Gastrocnemius medialis (tissue), 4 donors: Measurements from ENCODE around the gene PARD6G.

Experiments used
- CTCF ChIP-seq, 5 experiments: fragments of 450-650 bp in 3 of 5; fragments of 200-600 bp in 2 of 5; sonication (generic) in 2 of 5; IDR thresholded peaks in 4 of 5; conservative IDR thresholded peaks in 1 of 5; 1 replicate in 4 of 5; 2 replicates in 1 of 5; pipeline ENCODE4 v1.5.1; 2016 to 2019; ENCODE audit warnings: antibody characterized with exemption in 5 of 5, mild to moderate bottlenecking in 3 of 5, moderate library complexity in 3 of 5
- POLR2A ChIP-seq, 2 donors: fragments of 450-650 bp; IDR thresholded peaks; one replicate each; pipeline ENCODE4 v1.6.1; 2017; ENCODE audit warnings: antibody characterized with exemption in 2 of 2, mild to moderate bottlenecking in 2 of 2, moderate library complexity in 2 of 2

- TF ChIP-seq CTCF (IDR thresholded peaks at IDR 0.05 in 4 of 5, conservative IDR thresholded peaks at IDR 0.05 in 1 of 5): no peak
- no peak for TF ChIP-seq POLR2A (IDR thresholded peaks at IDR 0.05)
These were observed 71.7 kb downstream of the PARD6G start for GRCh38 chr18:80175451-80176204.
